Measurements from ENCODE around the gene AMBP. TPM values are rescaled to one million over a fixed set of nuclear protein-coding genes. Genes with fewer than 3 reads are reported as not detected.

AMBP gene
- total RNA-seq, 6 experiments from 2014 or later = not detected

DNA sequence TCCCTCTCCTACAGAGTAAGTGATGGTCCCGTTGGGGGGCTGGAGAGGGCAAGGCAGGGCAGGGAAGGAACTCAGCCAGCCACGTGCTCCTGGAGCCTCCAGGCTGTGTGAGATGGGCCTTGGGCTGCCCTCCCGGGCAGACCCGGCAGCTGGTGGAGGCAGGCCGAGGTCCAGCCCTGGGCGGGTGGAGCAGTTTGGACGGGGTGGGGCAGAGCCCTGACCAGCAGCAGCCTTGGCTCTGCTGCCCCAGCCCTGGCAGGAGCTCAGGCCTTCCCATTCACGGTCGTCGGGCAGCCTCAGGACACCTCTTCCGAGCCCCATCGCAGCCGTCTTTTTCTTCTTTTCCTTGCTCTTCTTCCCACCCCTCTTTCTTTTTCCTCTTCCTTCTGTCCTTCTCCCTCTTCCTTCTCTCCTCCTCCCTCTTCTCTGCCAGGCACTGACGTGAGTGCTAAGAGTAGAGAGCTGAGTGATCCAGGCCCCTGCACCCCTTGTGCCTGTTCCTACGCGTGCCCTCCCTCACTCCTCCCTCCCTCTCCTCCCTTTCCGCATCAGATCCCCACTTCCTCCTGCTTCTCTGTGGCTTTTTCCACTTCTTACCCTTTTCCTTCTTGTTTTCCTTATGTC lies 42.8 kb downstream of the AMBP start:
- TF ChIP-seq, protein P1, sequence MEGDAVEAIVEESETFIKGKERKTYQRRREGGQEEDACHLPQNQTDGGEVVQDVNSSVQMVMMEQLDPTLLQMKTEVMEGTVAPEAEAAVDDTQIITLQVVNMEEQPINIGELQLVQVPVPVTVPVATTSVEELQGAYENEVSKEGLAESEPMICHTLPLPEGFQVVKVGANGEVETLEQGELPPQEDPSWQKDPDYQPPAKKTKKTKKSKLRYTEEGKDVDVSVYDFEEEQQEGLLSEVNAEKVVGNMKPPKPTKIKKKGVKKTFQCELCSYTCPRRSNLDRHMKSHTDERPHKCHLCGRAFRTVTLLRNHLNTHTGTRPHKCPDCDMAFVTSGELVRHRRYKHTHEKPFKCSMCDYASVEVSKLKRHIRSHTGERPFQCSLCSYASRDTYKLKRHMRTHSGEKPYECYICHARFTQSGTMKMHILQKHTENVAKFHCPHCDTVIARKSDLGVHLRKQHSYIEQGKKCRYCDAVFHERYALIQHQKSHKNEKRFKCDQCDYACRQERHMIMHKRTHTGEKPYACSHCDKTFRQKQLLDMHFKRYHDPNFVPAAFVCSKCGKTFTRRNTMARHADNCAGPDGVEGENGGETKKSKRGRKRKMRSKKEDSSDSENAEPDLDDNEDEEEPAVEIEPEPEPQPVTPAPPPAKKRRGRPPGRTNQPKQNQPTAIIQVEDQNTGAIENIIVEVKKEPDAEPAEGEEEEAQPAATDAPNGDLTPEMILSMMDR (IDR thresholded peaks at IDR 0.05) = no peak
- H3K4me3 Mint-ChIP-seq = no peak overlapping the region
- no peaks in the 10 kb centered on the region for H3K9me3 Mint-ChIP-seq
- H3K27ac Mint-ChIP-seq = no peak overlapping the region
- H3K27me3 Mint-ChIP-seq (ENCODE audit: insufficient read depth) = no peaks in the 10 kb centered on the region; the same call in none of the 2 replicates
- no peak for DNase-seq
- H3K36me3 Mint-ChIP-seq (ENCODE audit: low read depth) = peaks cover 18% of the 10 kb centered on the region
- H3K4me1 Mint-ChIP-seq (ENCODE audit: low read depth) = no peaks in the 10 kb centered on the region

DNA sequence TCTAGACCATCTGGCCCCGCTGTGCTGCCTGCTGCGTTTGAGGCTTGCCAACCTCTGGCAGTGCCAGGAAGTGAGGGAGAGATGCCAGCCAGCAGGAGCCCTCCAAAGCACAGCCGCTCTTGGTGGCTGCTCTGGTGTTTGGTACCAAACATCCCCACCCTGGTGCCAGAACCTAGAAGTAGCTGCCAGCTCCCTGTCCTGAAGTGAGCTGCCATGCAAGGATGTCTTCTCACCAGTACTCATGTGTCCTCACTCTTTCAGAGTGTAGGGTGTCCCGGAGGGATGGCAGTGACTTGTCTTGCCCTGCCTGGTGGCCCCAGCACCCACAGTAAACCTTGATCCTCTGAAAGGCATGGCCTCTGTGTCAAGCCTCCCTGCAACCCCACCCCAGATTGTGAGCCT lies 43.4 kb downstream of the AMBP start:
- H3K27ac Mint-ChIP-seq = no peak overlapping the region
- no peaks in the 10 kb centered on the region for H3K4me1 Mint-ChIP-seq (ENCODE audit: low read depth)
- no peak overlapping the region for H3K4me3 Mint-ChIP-seq
- H3K9me3 Mint-ChIP-seq = no peaks in the 10 kb centered on the region
- no peak for DNase-seq
- H3K27me3 Mint-ChIP-seq (ENCODE audit: insufficient read depth) = no peaks in the 10 kb centered on the region; the same call in none of the 2 replicates
- H3K36me3 Mint-ChIP-seq (ENCODE audit: low read depth) = peaks cover 14% of the 10 kb centered on the region
- TF ChIP-seq, protein P1 (IDR thresholded peaks at IDR 0.05) = no peak

DNA sequence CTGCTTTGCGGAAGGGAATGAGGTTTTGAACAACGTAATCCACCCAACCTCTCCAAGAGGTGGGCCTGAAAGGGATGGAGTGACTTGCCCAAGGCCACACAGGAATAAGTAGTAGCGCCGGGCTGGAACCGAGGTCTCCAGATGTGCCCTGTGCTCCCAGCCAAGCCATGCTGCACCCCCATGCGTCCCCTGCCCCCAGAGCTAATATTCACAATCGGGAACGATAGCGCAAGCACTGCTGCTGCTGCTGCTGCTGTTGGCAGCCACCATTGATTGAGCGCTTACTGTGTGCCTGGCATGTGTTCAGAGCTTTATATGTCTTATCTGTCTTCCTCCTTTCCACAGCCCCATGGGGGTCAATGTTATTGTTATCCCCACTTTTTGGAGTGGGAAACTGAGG lies 43.9 kb downstream of the AMBP start:
- Mint-ChIP-seq H3K4me3 (no peak overlapping the region), H3K27me3 (ENCODE audit: insufficient read depth) (no peaks in the 10 kb centered on the region; the same call in none of the 2 replicates), H3K27ac (no peak overlapping the region), H3K9me3 (no peaks in the 10 kb centered on the region), H3K36me3 (ENCODE audit: low read depth) (peaks cover 15% of the 10 kb centered on the region), H3K4me1 (ENCODE audit: low read depth) (no peaks in the 10 kb centered on the region)
- TF ChIP-seq, protein P1 (IDR thresholded peaks at IDR 0.05) = no peak
- no peak for DNase-seq

DNA sequence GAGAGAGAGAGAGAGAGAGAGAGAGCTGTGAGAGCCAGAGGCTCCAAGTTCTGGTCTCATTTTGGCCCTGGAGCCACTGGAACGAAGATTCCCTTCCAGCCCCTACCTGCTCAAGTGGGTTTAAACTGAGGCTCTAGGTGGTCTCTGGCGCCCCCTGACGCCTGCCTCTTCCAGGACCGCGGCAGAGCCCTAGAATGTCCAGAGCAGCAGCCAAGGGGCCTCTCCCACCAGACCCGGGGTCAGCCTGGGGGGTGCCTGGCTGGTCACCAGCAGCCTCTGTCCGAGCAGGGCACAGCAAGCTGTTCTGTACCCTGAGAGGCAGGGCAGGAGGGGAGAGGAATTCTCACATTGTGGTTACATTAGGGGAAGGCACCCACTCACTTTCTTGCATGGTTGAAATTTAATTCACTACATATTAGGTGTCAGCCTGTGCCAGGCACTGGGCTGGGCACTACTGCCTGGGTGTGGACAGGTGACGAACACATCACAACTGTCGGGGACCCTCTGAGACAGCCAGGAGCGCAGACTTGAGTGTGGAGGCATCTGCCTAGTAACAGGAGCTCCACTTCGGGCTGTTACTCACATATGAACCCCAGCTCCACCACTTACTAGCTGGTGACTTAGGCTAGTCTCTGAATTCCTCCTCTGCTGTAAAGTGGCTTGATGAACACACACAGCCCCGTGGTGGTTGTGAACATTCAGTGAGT lies 44.5 kb downstream of the AMBP start:
- Mint-ChIP-seq H3K4me1 (ENCODE audit: low read depth) (no peaks in the 10 kb centered on the region), H3K36me3 (ENCODE audit: low read depth) (peaks cover 17% of the 10 kb centered on the region), H3K27me3 (ENCODE audit: insufficient read depth) (no peaks in the 10 kb centered on the region; the same call in none of the 2 replicates), H3K9me3 (no peaks in the 10 kb centered on the region), H3K27ac (no peak overlapping the region), H3K4me3 (no peak overlapping the region)
- TF ChIP-seq, protein P1 (IDR thresholded peaks at IDR 0.05) = peak; percentile 56
- no peak for DNase-seq

DNA sequence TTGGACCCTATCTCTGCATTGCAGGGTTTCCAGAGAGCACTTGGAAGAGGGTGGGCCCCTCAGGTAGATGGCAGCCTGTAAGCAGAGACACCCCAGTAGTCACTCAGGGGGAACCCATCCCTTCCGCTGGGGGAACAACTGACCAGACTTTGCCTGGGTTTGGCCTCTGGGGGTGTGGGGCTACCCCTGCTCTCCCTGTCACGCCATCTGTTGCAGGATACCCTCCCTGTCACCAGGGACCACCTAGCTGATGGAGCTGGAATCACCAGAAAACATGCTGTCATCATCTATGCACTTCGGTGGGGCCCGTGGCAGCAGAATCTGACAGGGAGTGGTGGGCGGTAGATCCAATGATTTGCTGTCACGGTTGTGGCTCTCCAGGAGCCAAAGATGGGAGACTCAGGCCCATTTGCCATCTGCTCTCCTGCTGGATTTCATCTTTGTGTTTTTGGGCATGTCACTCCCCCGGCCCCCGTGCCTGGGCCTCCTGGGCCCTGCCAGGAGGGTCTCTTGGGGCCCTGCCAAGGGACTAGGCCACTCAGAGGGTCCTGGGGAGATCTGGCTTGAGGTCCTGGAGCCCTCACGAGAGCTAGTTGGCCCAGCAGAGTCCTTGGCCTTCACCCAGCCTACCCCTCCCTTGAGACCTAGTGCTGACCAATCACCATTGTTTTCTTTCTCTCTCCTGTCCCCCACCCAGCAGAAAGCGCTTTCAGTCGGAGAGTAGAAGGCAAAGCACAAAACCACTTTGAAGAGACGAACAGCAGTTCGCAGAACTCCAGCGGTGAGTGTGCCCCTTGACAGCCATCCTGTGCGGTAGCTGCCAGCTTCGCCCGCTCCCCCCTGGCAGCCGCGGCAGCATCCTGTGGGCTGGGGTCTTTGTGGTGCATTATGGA lies 45.9 kb downstream of the AMBP start:
- Mint-ChIP-seq H3K4me1 (ENCODE audit: low read depth) (no peaks in the 10 kb centered on the region), H3K27me3 (ENCODE audit: insufficient read depth) (no peaks in the 10 kb centered on the region; the same call in none of the 2 replicates), H3K36me3 (ENCODE audit: low read depth) (peaks cover 16% of the 10 kb centered on the region), H3K9me3 (no peaks in the 10 kb centered on the region), H3K27ac (no peak overlapping the region), H3K4me3 (no peak overlapping the region)
- DNase-seq = no peak
- TF ChIP-seq, protein P1 (IDR thresholded peaks at IDR 0.05) = no peak

All from HFFc6 (cell line).